Fibroblast of skin of abdomen (primary cell): ENCODE measurements around the gene RCOR3.

ENCODE experiments used
- DNase-seq: peaks from one replicate; pipeline ENCODE4 v3.0.0-alpha.2; 2013

Gene RCOR3

DNA sequence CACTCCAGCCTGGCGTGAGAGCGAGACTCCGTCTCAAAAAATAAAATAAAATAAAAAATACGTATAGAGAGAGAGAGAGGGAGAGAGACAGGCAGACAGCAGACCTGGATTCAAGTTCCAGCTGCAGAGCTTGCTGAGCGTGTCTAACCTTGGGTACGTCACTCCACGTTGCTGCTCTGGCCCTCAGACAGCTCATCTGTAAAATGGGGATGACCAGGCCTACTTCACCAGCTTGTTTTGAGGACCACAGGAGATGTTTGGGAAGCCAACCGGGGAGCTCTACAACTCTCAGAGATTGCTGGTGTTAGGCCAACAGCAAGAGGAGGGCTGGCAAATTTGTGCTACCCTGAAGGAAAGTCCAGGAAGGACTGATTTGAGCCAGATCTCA is 67.0 kb downstream of the RCOR3 start:
- no peak for DNase-seq

DNA sequence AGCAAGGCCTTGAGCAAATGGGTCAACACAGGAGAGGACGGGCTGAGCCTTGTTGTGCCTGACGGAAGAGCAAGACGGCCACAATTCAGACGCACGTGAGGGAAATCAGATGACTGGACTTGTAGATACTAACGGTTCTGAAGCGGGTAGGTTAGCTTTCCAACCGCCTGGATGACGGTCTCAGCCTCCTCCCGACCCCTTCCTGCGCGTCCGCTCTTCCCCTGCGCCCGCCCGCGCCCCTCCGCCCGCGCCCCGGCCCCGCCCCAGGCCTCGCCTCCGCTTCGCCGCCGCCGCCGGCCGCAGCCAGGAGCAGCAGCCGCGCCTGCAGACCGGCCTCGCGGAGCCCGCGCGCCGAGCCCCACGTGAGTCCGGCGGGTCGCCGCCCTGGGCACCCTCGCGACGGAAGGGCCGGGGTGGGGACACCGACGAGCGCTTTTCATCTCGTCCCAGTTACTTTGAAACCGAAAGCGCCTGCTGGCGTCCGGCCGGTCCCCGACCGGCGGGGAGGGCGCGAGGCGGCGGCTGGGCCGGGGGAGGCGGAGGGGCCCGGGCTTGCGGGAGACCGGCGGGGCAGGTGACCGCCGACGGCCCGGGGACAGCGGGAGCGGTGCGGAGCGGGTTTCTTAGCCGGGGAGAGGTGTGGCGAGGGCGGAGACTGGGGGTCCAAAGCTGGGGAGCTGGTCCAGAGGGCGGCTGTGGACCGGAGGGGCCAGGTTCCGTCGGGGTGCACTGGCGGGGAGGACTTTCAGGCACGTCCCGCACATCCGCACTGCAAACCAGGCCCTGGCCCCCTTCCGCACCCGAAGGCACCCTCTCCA is 67.6 kb downstream of the RCOR3 start, which contains the start of gene TRAF5:
Gene TRAF5, plus strand, starts transcription at position 306 of the 818 bp plus-strand sequence. CDS start 26,407 bp downstream, outside the sequence.
- peak; percentile 62 for DNase-seq

DNA sequence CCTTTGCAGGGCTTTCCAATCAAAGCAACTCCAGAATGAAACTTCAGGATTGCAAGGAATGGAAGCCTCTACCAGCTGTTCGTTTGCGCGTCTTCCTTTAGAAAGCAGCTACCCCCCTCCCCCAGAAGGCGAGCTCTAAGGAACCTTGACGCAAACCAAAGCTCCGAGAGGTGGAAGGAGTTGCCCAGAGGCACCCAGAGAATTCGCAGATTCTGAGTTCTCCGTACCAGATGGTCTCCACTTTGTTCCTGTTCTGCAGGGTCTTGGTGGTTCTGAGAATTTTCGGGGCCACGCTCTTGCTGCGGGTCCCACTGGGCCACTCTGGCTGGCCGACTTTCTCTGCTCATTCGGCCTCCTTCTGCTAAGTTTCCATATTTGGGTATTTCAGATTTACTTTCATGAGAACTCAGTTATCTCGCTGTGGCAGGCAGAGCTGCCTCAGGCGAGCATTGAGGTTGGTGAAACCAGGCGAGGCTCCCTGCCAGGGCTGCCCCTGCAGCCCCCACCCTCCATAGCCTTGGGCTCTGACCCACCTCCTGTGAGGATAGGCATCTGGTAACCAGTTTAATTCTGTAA is 68.3 kb downstream of the RCOR3 start:
- DNase-seq, result peak; percentile 66

DNA sequence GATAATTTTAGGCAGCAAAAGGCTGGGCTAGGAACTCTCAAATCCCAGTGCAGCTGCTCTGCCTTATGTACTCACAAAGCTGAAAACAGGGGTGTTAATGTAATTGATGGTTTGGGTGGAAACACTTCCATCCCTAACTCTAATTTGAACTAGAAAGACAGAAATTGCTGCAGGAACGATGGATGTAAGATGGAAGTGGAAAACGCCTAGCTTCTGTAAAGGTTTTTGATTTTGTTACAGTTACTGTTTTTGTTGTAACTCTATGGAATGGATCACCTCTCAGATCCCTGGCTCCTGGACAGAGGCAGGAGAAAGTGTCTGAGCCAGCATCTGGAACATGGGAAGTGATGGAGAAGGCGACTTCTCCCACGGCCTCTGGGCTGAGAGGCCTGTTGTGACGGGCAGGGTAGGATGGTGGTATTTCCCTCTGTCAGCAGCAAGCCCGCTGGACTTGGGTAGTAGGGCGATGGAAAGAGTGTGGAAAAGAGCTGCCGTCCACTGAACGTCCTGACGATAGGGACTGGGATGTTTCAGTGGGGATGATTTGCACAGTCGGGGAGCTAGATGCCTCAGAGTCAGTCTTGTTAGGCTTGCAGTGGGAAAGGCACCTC is 69.0 kb downstream of the RCOR3 start:
- DNase-seq, result no peak

- no peak for DNase-seq
Measured at GRCh38 chr1:211328866-211329475, 69.8 kb downstream of the RCOR3 start.

- no peak for DNase-seq
Measured at GRCh38 chr1:211329764-211330201, 70.6 kb downstream of the RCOR3 start.

- DNase-seq, result no peak
Measured at GRCh38 chr1:211330282-211330936, 71.2 kb downstream of the RCOR3 start.

DNA sequence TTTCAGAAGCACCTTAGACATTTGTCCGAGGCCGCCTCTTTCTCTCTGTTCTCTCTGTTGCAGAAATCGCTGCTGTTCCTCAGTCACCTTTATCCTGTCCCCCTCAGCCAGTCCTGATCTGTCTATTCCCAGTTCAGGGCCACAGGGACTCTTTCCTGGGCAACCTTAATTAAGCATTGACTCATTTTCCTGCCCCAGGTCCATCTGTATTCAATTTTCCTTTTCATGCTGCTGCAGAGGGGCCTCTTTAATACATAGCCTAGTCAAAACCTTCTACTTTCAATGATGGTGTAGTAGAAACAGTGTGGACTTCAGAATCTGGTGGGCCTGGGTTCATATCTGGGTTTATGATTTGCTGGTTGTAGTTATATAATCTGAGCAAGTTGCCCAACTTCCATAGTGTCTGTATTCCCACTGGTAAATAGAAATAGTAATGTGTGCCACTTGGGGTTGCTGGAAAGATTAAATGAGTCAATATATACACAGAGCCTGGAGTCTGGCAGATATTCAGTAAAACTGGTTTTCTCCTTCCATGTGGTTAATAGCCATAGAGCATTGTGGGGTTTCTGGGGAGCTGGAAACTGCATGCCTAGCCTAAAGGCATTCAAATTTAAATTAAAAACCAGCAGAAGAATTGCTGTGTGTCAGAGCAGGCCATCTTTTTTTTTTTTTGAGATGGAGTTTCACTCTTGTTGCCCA is 72.0 kb downstream of the RCOR3 start:
- DNase-seq, result peak; percentile 59

GRCh38 chr1:211332036-211332616 is 73.0 kb downstream of the RCOR3 start:
- DNase-seq, result no peak

DNA sequence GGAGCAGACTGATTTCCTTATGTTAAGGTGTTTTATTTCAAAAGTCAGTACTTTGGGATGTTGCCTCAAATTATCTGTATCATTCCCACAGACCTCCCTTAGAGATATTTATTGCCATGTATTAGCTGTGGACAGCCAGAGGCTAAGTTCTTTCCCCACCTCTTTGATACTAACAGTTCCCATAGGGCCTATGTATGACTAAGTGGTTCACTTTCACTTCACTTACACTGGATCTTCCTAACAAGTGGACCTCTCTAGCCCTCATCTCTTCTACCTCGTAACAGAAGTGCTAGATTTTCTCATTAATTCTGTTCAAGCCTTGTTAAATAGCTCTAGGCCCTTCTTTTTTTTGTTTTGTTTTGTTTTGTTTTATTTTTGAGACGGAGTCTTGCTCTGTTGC is 73.7 kb downstream of the RCOR3 start:
- no peak for DNase-seq

GRCh38 chr1:211333906-211334305 is 74.7 kb downstream of the RCOR3 start:
- DNase-seq, result no peak

DNA sequence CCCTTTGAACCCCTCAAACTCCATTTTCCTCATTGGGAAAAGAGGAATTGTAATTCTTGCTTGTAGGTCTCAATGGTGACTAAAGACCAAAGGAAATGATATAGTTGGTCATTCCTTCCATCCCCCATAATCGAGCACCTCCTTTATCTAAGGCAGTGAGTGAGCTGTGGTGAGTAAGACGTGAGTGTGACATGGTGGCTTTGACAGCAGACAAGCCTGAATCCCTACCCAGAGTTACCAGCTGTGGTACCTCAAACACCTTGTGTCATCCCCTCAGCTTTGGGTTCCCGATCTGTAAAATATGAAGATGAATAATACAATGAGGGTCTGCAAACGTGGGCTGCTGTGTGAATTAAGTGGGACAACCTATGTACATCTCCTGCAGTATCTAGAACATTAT is 75.8 kb downstream of the RCOR3 start:
- DNase-seq, result no peak

GRCh38 chr1:211335522-211336157 is 76.5 kb downstream of the RCOR3 start:
- no peak for DNase-seq

DNA sequence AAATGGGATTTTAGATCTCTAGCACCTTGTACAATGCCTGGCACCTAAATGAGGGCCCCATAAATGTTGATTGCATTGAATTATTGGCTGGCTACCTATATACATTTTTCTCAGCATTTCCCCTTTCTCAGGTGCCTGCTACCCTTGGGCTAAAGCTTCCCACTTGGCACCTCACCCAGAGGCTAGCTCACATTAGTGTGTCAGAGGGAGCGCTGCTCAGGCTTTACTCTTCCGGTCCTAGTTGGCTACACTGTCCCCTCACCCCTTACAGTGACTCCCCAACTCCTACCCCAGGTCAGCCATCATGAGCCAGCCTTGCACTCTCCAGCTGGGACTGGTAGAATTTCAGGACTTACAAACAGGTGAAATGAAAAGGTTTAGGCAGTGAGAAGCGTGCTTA is 77.0 kb downstream of the RCOR3 start:
- no peak for DNase-seq

DNA sequence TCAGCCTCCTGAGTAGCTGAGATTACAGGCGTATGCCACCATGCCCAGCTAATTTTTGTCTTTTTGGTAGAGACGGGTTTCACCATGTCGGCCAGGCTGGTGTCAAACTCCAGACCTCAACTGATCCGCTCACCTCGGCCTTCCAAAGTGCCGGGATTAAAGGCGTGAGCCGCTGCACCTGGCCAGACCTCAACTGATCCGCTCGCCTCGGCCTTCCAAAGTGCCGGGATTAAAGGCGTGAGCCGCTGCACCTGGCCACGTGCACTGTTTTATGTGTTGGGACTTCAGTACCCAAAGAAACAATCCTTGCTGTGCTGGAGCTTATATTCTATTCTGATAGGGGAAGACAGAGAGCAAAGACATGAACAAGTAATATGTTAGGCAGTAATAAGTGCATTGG is 77.6 kb downstream of the RCOR3 start:
- DNase-seq, result no peak

GRCh38 chr1:211337430-211338223 is 78.5 kb downstream of the RCOR3 start:
- DNase-seq, result no peak

DNA sequence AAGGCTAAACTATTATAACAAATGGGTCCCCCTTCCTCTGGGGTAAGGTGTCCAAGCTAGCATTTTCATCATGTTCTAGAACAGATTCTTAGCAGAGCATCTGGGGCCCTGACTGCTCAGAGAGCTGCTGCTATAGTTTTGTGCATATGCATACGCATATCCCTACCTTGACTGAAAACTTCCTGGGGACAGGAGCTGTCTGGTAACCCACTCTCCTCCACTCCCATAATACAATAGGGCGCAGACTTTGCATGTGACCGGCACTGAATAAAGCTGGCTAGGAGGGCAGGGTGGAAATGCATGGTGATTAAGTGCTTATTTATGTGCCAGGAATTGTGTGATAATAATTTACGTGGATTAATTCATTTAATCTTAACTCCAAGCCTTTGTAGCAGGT is 79.1 kb downstream of the RCOR3 start:
- no peak for DNase-seq

DNA sequence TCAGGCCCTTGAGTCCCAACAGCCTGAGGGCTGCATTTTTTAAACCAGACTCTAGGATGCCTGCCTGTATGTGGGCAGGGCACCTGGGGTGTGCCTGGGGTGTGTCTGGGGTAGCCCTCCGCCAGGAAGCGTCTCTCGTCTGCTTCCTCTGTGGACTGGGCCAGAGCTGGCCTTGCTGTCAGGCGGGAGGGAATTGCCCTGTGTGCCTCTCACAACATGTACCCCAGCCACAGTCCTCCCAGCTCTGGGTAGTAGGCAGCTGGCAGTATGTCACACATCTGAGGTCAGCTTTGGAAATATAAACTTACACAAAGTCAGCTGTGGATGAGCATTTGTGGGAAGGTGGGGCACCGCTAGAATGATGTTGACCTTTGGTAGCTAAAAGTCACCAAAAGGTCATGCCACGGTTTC is 80.5 kb downstream of the RCOR3 start:
- no peak for DNase-seq

- no peak for DNase-seq
Measured at GRCh38 chr1:211340622-211341507, 81.7 kb downstream of the RCOR3 start.
